Activated naive CD4-positive, alpha-beta T cell treated with Interleukin-2 at 50 U/mL for 16 hours (primary cell): ENCODE results near the gene SCNN1B.
"Not testable (repeated sequence)": the region's sequence is repeated elsewhere in the genome, so short reads cannot be mapped to it uniquely, and the experiment has no call there.

ENCODE experiments used
- DNase-seq: peaks from one replicate; pipeline ENCODE4 v3.0.0-alpha.2; 2020

SCNN1B gene, protein sequence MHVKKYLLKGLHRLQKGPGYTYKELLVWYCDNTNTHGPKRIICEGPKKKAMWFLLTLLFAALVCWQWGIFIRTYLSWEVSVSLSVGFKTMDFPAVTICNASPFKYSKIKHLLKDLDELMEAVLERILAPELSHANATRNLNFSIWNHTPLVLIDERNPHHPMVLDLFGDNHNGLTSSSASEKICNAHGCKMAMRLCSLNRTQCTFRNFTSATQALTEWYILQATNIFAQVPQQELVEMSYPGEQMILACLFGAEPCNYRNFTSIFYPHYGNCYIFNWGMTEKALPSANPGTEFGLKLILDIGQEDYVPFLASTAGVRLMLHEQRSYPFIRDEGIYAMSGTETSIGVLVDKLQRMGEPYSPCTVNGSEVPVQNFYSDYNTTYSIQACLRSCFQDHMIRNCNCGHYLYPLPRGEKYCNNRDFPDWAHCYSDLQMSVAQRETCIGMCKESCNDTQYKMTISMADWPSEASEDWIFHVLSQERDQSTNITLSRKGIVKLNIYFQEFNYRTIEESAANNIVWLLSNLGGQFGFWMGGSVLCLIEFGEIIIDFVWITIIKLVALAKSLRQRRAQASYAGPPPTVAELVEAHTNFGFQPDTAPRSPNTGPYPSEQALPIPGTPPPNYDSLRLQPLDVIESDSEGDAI

DNA sequence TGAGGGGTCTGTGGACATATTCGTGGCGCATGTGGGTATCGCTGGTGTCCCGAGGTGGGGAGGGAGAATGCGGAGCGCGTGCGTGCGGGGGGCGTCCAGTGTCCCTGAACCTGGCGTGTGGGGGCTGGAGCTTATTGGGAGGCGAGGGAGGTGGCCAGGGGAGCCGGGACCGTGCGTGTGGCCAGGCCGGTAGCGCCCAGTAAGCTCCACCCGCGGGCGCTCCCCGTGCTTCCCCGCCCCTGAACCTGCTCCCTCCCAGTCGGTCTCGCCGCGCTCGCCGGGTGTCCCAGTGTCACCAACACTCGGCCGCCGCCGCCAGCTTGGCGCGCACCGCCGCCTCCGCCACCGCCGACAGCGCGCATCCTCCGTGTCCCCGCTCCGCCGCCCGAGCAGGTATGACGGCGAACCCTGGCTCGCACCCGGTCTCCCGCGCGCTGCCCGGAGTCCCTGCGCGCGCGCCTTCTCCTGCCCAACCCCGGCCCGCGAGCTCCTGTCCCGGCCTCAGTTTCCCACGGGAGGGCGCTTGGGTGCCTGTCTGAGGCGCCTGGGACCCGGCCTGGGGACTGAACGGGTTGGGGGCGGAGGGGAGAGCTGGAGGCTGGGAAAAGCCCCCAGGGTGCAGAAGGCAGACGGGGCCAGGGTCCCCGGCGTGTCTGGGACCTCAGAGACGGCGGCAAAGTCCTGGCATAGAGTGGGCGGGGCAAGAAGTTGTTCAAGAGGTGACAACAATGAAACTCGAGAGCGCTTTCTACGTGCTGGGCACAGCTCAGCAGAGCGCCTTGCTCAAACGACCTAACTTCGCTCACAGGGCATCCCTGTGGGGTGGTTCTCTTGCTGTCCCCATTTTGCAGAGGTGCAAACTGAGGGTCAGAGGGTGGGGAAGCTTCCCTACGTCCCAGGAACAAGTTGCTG is at the start of gene SCNN1B:
Gene SCNN1B, plus strand, starts transcription at position 258 of the 912 bp plus-strand sequence. CDS start 46,298 bp downstream, outside the sequence.
- DNase-seq: no peak

DNA sequence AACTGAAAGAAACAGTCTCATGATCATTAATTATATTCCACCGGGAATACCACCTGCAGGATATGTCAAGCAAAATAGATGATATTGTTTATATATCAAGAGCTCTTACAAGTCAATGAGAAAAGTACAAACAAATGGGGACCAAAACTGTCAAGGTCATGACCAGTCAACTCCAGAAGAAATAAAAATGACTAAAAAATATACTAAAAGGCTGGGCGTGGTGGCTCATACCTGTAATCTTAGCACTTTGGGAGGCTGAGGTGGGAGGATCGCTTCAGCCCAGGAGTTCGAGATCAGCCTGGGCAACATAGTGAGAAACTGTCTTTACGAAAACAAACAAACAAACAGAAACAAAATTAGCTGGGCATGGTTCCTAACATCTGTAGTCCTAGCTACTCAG is 49.8 kb upstream of the SCNN1B start:
- DNase-seq: no peak

DNA sequence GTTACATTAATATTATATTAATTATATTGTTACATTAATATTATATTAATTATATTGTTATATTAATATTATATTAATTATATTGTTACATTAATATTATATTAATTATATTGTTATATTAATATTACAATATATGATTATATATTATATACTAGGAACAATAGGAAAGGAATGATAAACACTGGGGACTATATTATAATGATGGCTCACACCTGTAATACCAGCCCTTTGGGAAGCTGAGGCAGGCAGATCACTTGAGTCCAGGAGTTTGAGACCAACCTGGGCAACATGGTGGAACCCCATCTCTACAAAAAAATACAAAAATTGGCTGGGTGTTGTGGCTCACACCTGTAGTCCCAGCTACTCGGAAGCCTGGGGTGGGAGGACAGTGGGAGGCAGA is 48.5 kb upstream of the SCNN1B start:
- DNase-seq: not testable (repeated sequence)

DNA sequence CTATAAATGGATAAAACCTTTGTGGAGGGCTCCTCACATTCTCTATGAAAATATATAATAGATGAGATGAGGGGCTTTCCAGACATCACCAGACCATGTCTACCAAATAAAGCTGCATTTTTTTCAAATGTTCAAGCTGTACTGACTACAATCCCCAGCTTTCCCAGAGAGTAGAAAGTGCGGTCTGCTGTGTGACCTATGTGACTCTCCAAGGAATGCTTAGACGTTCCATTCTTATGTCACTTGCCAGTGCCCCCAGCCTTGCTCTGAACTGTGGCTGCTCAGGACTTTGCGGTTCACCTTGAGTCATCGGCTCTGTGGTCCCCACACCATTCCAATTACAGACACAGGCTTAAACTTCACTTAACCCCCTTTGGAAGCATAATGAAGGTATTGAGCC is 47.8 kb upstream of the SCNN1B start:
- no peak for DNase-seq

DNA sequence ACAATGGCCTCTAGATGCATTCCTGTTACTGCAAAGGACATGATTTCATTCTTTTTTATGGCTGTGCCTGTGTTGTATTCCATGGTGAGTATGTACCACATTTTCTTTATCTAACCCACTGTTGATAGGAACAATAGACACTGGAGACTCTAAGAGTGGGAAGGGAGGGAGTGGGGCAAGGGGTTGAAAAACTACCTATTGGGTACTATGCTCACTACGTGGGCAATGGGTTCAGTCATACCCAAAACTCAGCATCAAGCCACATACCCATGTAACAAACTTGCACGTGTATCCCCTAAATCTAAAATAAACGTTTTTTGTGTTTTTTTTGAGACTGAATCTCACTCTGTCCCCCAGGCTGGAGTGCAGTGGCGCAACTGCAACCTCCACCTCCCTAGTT is 47.1 kb upstream of the SCNN1B start:
- no peak for DNase-seq

DNA sequence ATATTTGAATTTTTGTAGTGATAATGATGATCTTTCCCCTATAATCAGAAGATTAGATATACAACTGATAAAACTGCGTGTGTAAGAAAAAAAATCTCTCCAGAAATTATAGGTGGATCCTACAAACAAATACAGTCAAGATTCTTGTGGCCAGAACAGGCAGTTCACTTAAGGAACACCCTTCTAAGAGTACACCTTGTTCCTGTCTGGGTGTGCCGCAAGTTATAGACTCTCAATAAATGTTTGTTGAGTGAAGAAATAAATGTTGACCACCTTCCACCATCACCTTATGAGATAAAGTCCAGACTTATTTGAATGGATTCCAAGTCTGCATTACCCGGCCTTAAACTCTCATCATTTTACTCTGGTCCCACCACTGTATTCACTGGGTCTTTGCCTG is 45.7 kb upstream of the SCNN1B start:
- DNase-seq: no peak

DNA sequence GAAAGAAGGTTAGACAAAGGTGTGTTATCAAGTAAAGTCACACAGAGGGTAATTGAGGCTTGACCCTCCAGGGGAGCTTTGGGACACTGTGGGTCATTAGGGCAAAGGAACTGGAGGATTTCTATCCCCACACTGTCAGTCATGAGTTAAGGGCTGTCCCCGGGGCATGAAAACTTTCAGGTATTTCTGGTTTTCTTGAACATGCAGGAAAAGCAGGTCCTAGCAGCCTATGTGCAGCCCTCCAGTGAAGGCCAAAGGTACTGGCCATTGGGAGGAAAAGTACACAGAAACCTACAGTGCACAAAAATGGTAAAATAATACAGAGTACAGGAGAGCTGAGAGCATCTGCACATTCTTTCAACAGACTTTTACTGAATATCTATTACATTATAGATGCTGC is 44.4 kb upstream of the SCNN1B start:
- no peak for DNase-seq

DNA sequence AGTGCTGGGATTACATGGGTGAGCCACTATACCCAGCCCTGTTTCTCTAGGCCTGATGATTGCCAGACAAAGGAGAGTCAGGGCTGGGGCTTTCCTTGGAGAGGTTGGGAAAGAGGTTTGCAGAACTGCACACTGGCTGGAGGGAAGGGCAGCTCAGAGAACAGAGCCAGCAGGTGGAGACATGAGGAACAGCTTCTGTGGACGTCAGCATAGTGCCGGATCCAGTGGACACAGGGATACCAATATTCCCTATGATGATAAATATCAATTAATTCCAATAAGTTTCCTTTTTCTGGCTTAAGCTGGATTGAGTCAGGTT is 43.2 kb upstream of the SCNN1B start:
- no peak for DNase-seq

DNA sequence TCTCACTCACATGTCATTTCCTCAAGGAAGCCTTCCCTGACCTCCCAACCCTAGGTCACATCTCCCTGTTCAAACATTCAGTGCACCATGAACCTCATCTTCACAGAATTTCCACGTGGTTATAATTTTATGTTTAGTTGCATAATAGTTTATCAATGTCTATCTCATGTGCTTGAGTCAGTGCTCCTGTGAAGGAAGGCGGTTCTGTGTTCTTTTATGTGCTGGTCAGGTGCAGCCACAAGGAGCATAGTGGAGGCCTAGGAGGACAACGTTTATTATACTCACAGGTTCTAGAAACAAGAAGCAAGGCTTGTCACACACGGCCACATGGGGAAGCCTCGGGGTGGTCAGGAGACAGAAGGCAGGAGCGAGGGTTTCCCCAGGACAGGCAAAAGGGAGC is 34.5 kb upstream of the SCNN1B start:
- DNase-seq: no peak

DNA sequence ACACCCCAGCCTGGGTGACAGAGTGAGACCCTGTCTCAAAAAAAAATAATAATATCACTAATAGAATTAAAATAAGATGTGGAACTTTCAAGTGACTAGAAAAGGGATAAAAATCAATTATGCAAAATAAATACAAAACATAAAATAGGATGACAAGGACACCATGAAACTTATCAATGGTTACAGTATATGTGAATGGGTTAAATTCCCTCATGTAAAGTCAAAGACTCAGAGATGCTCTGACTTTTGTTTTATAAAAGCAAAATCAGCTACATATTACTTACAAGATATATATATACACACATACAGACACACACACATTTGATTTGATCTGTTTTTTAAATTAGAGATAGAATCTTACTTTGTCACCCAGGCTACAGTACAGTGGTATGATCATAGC is 33.5 kb upstream of the SCNN1B start:
- no peak for DNase-seq

DNA sequence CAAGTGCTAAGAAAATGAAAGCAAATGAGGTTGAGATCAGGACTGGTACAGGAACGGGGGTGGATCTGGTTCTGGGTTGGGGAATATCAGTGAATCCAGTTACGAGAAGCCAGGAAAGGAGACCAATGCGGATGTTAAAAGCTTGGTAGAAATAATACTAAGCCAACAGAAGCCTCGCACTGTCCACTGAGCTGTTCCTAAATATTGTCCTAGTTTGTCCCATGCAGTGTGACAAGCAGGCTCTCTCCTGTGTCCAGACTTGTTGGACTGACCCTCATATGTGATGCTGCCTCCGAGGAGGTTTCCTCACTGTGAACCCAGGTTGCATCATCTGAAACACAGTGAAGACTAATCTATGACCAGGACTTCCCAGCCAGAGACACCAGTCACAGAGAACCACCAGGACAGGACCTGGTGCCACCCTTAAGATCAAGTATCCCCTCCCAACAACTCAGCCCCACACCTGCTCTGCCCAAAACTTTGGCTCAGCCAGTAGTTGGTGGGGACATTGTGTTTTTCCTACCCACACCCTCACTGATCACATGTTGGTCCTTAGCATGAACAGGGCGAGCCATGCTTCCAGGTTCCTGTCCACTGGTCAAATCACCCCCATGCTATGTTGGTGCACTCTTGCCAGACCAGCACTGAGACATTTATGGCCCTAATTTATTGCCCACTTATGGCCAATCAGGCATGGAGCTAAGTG is 32.7 kb upstream of the SCNN1B start:
- DNase-seq: no peak

DNA sequence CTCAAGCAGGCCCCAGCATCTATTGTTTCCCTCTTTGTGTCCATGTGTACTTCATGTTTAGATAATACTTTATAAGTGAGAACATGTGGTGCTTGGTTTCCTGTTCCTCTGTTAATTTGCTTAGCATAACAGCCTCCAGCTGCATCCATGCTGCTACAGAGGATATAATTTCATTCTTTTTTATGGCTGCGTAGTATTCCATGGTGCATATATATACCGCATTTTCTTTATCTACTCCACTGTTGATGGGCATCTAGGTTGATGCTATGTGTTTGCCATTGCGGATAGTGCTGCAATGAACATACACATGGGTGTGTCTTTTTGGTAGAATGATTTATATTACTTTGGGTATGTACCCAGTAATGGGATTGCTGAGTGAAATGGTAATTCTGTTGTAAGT is 31.4 kb upstream of the SCNN1B start:
- DNase-seq: no peak

DNA sequence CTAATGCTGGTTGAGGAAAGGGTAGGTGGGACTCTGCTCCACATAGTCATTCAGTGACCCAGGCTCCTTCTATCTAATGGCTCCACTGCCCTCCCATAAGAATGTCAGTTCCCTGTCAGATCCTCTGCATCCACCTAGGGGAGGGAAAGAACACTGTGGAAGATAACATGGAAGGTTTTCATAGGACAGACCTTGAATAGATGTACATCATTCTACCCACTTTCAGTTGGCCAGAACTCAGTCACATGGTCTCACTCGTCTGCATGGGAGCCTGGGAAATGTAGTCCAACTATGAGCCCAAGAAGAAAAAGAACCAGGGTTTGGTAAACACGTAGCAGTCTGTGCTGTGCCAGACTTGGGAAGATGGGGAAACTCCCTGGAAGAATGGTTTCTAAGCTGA is 27.1 kb upstream of the SCNN1B start:
- no peak for DNase-seq

DNA sequence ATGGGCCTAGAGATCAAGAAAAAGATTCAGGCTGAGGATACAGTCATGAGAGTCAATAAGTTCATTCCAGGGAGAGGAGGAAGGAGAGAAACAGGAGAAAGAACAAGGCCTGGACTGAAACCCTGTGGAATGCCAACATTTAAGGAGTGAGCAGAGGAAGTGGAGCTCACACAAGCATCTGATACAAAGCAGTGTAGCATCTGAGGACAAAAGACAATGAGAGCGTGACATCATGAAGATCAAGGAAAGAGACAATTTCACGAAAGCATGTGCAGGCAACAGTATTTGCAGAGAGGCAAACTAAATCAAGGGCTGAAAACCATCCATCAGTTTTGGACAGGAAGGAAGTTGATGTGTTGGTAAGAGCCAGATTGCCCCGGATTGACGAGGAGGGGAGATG is 25.3 kb upstream of the SCNN1B start:
- DNase-seq: no peak

DNA sequence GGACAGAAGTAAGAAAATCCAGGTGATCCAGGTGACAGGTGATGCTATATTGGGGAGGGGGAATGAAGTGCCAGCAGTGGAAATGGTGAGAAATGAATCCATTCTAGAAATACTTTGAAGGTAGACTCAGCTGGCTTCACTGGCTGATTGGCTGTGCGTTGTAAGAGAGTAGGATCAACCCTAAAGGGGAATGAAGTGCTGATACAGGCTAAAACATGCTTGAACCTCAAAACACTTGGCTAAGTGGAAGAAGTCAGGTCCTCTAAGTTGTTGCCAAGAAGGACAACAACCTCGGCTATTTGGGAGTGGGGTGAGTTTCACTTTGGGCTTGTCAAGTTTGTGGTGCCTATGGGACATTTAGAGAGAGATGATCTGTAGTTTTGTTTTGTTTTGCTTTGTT is 24.1 kb upstream of the SCNN1B start:
- no peak for DNase-seq

DNA sequence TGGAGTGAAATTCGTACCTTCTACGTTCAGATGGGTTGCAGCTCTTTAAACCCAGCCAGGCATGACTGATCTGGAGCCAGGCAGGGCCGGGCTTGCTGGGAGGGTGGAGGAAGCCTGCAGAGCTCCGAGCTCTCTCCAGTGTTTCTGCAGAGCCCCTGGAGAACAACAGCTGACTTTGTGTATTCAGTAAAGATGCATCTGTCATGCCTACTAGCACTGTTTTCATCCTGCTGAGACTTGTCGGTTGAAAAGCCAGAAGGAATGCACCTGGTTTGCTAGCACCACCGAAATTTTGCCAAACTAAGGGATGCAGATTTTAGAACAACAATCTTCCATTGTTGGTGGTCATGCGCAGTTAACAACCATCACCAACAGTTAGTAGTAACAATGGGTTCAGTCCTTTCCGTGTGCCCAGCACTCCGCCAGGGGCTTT is 22.4 kb upstream of the SCNN1B start:
- DNase-seq: no peak

DNA sequence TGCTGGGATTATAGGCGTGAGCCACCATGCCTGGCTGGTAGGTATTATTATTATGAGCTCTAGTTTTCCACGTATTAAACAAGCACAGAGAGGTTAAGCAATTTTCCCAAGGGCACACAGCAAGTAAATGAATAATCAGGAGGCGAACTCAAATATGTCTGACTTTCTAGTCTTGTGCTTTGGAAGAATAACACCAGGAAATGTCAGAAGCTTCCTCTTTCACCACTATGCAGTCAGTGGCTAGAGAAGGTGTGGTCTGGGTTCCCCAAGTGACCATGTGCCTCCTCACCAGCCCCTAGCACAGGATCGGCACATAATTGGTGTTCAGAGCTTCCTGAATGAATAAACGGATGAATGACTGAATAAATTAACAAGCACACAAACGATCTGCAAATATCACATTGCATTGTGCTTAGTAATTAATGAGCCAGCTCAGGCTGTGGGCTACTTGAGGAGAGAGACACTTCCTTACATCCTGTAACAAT is 21.6 kb upstream of the SCNN1B start:
- no peak for DNase-seq

DNA sequence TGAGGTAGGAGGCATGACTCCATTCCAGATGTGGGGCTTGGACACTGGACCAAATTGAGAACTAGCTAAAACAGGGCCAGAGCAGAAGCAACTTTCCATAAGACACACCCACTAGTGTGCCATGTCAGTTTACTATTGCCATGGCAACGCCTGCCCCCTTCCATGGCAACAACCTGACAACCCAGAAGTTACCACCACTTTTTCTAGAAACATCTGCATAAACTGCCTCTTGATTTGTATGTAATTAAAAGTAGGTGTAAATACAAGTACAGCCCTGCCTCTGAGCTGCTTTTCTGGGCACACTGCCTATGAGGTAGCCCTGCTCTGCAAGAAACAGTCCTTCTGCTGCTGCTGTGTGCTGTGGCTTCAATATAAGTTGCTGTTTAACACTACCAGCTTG is 19.5 kb upstream of the SCNN1B start:
- DNase-seq: no peak

DNA sequence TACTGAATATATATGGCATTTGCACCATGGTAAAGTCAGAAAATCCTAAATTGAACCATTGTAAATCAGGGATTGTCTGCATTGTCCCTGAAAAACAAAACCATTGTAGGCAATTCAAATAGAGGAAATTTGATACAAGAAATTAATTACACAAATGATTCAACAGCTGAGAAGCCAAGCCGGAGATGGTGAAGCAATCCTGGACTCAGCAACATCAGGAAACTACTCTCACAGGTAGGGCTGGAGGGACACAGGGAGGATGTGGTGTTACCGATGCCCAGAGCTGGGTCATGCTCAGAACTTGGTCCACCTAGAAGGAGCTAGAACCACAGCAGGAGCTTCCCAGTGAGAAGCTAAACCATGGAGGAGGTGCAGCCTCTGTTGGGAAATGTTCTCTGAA is 18.5 kb upstream of the SCNN1B start:
- DNase-seq: no peak

DNA sequence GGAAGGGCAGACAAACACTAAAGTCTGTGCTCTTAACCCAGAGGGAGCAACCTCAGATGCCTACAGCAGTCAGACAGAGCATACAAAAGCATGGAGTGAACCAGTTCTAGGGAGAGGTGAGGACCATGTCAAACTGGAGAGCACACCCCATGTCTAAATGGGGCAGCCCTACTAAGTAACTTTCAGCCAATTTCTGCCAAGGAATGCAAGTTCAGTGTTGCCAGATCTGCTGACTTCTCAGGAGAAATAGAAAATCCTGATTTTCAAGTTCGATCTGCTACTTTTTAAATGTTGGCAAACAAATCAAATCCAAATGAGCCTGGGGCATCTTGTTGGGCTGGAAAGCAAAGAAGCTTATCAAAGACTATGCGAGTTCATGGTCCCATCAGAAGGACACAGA is 17.5 kb upstream of the SCNN1B start:
- DNase-seq: no peak

DNA sequence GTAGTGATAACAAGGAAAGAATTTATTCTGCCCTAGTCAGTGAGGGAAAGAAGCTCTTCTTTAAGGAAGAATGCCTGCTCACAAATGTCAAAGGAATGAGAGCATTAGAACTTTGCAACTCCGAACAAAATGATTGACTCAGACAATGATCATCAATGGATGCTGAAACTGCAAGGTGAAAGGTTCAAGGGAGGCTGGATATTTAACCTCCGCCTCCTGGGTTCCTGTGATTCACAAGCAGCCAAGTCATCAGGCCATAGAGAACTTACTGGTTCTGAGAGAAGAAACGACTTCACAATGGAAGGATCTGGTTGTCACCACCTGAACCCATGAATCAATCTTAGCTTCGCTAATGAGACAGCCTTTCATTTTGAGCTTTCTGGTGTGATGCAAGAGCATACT is 16.0 kb upstream of the SCNN1B start:
- no peak for DNase-seq

DNA sequence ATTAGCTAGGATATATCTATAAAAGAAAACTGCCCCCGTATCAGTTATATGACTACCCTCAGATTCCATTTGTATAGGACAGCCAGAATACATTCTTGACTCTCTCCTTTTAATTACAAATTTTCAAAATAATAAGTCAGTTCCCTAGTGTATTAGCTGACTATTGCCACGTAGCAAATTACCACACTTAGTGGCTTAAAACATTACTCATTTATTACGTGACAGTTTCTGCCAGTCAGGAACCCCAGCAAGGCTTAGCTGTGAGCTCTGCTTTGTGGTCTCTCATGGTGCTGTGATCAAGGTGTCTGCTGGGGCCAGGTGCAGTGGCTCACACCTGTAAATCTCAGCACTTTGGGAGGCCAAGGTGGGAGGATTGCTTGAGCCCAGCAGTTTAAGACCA is 13.9 kb upstream of the SCNN1B start:
- no peak for DNase-seq
